Liver (tissue), 9 donors: Measurements from ENCODE around the gene LRRC40. TPM values are rescaled to one million over a fixed set of nuclear protein-coding genes. Genes with fewer than 3 reads are reported as not detected.

Experiments used
- DNase-seq: peaks from one replicate; pipeline ENCODE4 v3.0.0-alpha.2; 2017; ENCODE audit warnings: low spot score
- H3K27ac ChIP-seq, 2 donors: one replicate each; pipeline ENCODE4 v1.7.0; 2013; ENCODE audit warnings: inconsistent platforms in 2 of 2, low read length in 2 of 2, control low read depth in 1 of 2, low read depth in 1 of 2, mild to moderate bottlenecking in 1 of 2
- H3K27me3 ChIP-seq, 4 donors: one replicate each; pipeline versions ENCODE4 v1.6.1 to v1.7.0; 2013; ENCODE audit warnings: low read length in 3 of 4, inconsistent platforms in 1 of 4, mild to moderate bottlenecking in 1 of 4, moderate library complexity in 1 of 4; ENCODE audit not compliant: control insufficient read depth in 4 of 4, insufficient read depth in 4 of 4
- H3K36me3 ChIP-seq, 4 donors: one replicate each; pipeline versions ENCODE4 v1.6.1 to v1.7.0; 2013; ENCODE audit warnings: low read length in 3 of 4, mild to moderate bottlenecking in 3 of 4, low read depth in 1 of 4, moderate library complexity in 1 of 4; ENCODE audit not compliant: control insufficient read depth in 4 of 4, insufficient read depth in 3 of 4
- H3K4me1 ChIP-seq, 4 donors: one replicate each; pipeline versions ENCODE4 v1.6.1 to v1.7.0; 2013; ENCODE audit warnings: low read length in 3 of 4, mild to moderate bottlenecking in 3 of 4, moderate library complexity in 1 of 4; ENCODE audit not compliant: control insufficient read depth in 4 of 4, insufficient read depth in 4 of 4
- H3K4me3 ChIP-seq, 3 donors: one replicate each; pipeline versions ENCODE4 v1.6.1 to v1.7.0; 2013; ENCODE audit warnings: low read length in 3 of 3, control low read depth in 1 of 3, low read depth in 1 of 3, mild to moderate bottlenecking in 1 of 3
- H3K9ac ChIP-seq, 2 donors: one replicate each; pipeline ENCODE4 v1.7.0; 2013; ENCODE audit warnings: low read length in 2 of 2, mild to moderate bottlenecking in 2 of 2, moderate library complexity in 2 of 2, control low read depth in 1 of 2, low read depth in 1 of 2
- H3K9me3 ChIP-seq, 4 donors: one replicate each; pipeline versions ENCODE4 v1.6.1 to v1.7.0; 2013; ENCODE audit warnings: low read length in 3 of 4; ENCODE audit not compliant: control insufficient read depth in 4 of 4
- ATF3 ChIP-seq: IDR thresholded peaks from 2 replicates; pipeline ENCODE4 v1.6.1; 2016; ENCODE audit warnings: antibody characterized with exemption
- CTCF ChIP-seq: fragments of 150-350 bp; IDR thresholded peaks from 2 replicates; pipeline ENCODE4 v1.5.1; 2017; ENCODE audit warnings: improper control_type of control experiment, low read depth, low read length; ENCODE audit not compliant: missing input control
- EGR1 ChIP-seq, 2 donors: IDR thresholded peaks; 2 replicates each; pipeline ENCODE4 v1.6.1; 2016 to 2018; ENCODE audit warnings: antibody characterized with exemption in 2 of 2, low read depth in 2 of 2
- FOXA1 ChIP-seq: IDR thresholded peaks from 2 replicates; pipeline ENCODE4 v1.6.1; 2016; ENCODE audit warnings: antibody characterized with exemption
- FOXA2 ChIP-seq: IDR thresholded peaks from 2 replicates; pipeline ENCODE4 v1.6.1; 2016; ENCODE audit warnings: antibody characterized with exemption
- GABPA ChIP-seq, 2 donors: IDR thresholded peaks in 1 of 2; conservative IDR thresholded peaks in 1 of 2; 2 replicates each; pipeline ENCODE4 v1.6.1; 2016; ENCODE audit warnings: antibody characterized with exemption in 2 of 2, mild to moderate bottlenecking in 1 of 2, moderate library complexity in 1 of 2
- HNF4A ChIP-seq, 2 donors: conservative IDR thresholded peaks; 2 replicates each; pipeline ENCODE4 v1.6.1; 2016; ENCODE audit warnings: antibody characterized with exemption in 2 of 2, mild to moderate bottlenecking in 2 of 2
- HNF4G ChIP-seq: IDR thresholded peaks from 2 replicates; pipeline ENCODE4 v1.6.1; 2016; ENCODE audit warnings: antibody characterized with exemption
- JUND ChIP-seq, 2 donors: IDR thresholded peaks; 2 replicates each; pipeline ENCODE4 v1.6.1; 2016; ENCODE audit warnings: antibody characterized with exemption in 2 of 2
- NR2F2 ChIP-seq: IDR thresholded peaks from 2 replicates; pipeline ENCODE4 v1.6.1; 2016; ENCODE audit warnings: antibody characterized with exemption
- RAD21 ChIP-seq, 2 donors: IDR thresholded peaks; 2 replicates each; pipeline ENCODE4 v1.6.1; 2016; ENCODE audit warnings: antibody characterized with exemption in 2 of 2, mild to moderate bottlenecking in 2 of 2
- RXRA ChIP-seq, 2 donors: IDR thresholded peaks; 2 replicates each; pipeline ENCODE4 v1.6.1; 2017 to 2018; ENCODE audit warnings: antibody characterized with exemption in 2 of 2, mild to moderate bottlenecking in 1 of 2
- SP1 ChIP-seq: IDR thresholded peaks from 2 replicates; pipeline ENCODE4 v1.6.1; 2018; ENCODE audit warnings: antibody characterized with exemption, mild to moderate bottlenecking
- TAF1 ChIP-seq: conservative IDR thresholded peaks from 2 replicates; pipeline ENCODE4 v1.6.1; 2016; ENCODE audit warnings: antibody characterized with exemption, mild to moderate bottlenecking
- YY1 ChIP-seq: IDR thresholded peaks from 2 replicates; pipeline ENCODE4 v1.6.1; 2016; ENCODE audit warnings: antibody characterized with exemption, mild to moderate bottlenecking
- ZBTB33 ChIP-seq: IDR thresholded peaks from 2 replicates; pipeline ENCODE4 v1.6.1; 2016; ENCODE audit warnings: antibody characterized with exemption
- WGBS: extraction: QIAGEN DNeasy Blood & Tissue Kit; methylation state at CpG from one replicate; pipeline ENCODE4 v1.1.7; 2013; 5-methylcytosine and 5-hydroxymethylcytosine counted together
- polyA plus RNA-seq, 2 donors: library from polyadenylated mRNA; stranded (reverse) in 1 of 2; unstranded in 1 of 2; fragments of 200-250 nt in 1 of 2; fragments of >200 nt in 1 of 2; fragmentation: Nextera tagmentation in 1 of 2; extraction: Ambion mirVana in 1 of 2; gene quantifications; one replicate each; pipeline versions ENCODE4 v1.2.1 to v1.2.3, GENCODE V29; 2013 to 2015
- total RNA-seq, 2 donors: library from RNA; depleted of rRNA; stranded (reverse); fragments of >200 nt; gene quantifications; one replicate each; pipeline ENCODE4 v1.2.3, GENCODE V29; 2014
- TF ChIP-seq, protein P1 (sequence below): IDR thresholded peaks from 2 replicates; pipeline ENCODE4 v1.6.1; 2016; ENCODE audit warnings: antibody characterized with exemption, mild to moderate bottlenecking
- TF ChIP-seq, protein P2 (sequence below): IDR thresholded peaks from 2 replicates; pipeline ENCODE4 v1.6.1; 2016; ENCODE audit warnings: antibody characterized with exemption
- donor health status: healthy.
- donor health status: healthy.
- donor health status: healthy.
- donor health status: healthy.
- donor health status: healthy.

LRRC40 gene
- total RNA-seq, result 10 to 100 TPM; 14.1 to 15.8 TPM
- polyA plus RNA-seq, result 1 to 10 TPM; 6.6 to 7.1 TPM

GRCh38 chr1:70205434-70206118 is at the start of gene LRRC40:
Gene LRRC40 (minus strand): TSS chr1:70205579. CDS start chr1:70205540, 39 bp downstream.
- peak; percentile 96 for DNase-seq
- TF ChIP-seq GABPA (IDR thresholded peaks at IDR 0.05 in 1 of 2, conservative IDR thresholded peaks at IDR 0.05 in 1 of 2), result peak in 1 of 2 donors; percentile 80
- peak; percentile 34 to 59 for TF ChIP-seq RXRA (IDR thresholded peaks at IDR 0.05)
- peak; percentile 89 for TF ChIP-seq HNF4G
- peak in 1 of 2 donors; percentile 43 for TF ChIP-seq JUND (IDR thresholded peaks at IDR 0.05)
- TF ChIP-seq RAD21 (IDR thresholded peaks at IDR 0.05), result peak; percentile 20 to 23
- TF ChIP-seq TAF1, result peak; percentile 50
- TF ChIP-seq FOXA1, result peak; percentile 66
- no peak for TF ChIP-seq NR2F2
- TF ChIP-seq SP1, result peak; percentile 90
- peak; percentile 95 for TF ChIP-seq ZBTB33
- peak in 1 of 2 donors; percentile 45 for TF ChIP-seq EGR1 (IDR thresholded peaks at IDR 0.05; ENCODE audit: low read depth in 2 of 2)
- peak; percentile 96 for TF ChIP-seq HNF4A (conservative IDR thresholded peaks at IDR 0.05)
- TF ChIP-seq YY1, result peak; percentile 95
- TF ChIP-seq, protein P1, sequence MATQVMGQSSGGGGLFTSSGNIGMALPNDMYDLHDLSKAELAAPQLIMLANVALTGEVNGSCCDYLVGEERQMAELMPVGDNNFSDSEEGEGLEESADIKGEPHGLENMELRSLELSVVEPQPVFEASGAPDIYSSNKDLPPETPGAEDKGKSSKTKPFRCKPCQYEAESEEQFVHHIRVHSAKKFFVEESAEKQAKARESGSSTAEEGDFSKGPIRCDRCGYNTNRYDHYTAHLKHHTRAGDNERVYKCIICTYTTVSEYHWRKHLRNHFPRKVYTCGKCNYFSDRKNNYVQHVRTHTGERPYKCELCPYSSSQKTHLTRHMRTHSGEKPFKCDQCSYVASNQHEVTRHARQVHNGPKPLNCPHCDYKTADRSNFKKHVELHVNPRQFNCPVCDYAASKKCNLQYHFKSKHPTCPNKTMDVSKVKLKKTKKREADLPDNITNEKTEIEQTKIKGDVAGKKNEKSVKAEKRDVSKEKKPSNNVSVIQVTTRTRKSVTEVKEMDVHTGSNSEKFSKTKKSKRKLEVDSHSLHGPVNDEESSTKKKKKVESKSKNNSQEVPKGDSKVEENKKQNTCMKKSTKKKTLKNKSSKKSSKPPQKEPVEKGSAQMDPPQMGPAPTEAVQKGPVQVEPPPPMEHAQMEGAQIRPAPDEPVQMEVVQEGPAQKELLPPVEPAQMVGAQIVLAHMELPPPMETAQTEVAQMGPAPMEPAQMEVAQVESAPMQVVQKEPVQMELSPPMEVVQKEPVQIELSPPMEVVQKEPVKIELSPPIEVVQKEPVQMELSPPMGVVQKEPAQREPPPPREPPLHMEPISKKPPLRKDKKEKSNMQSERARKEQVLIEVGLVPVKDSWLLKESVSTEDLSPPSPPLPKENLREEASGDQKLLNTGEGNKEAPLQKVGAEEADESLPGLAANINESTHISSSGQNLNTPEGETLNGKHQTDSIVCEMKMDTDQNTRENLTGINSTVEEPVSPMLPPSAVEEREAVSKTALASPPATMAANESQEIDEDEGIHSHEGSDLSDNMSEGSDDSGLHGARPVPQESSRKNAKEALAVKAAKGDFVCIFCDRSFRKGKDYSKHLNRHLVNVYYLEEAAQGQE, result peak; percentile 73
- TF ChIP-seq CTCF, result no peak
- no peak for TF ChIP-seq FOXA2
- peak; percentile 22 for TF ChIP-seq ATF3
- TF ChIP-seq, protein P2, sequence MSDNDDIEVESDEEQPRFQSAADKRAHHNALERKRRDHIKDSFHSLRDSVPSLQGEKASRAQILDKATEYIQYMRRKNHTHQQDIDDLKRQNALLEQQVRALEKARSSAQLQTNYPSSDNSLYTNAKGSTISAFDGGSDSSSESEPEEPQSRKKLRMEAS, result peak; percentile 79
- WGBS, result under 1% methylated on average over 47 of the region's 47 CpGs
- H3K27ac ChIP-seq, result peak within 1 kb of the TSS; percentile 80 to 85
- H3K9me3 ChIP-seq, result no peaks in the 10 kb centered on the region
- H3K9ac ChIP-seq, result peak within 1 kb of the TSS; percentile 88 to 97
- peak within 1 kb of the TSS; percentile 65 to 97 (median 92) for H3K4me3 ChIP-seq
- peaks cover 0 to 4% (median 1%) of the 10 kb centered on the region in 4 donors for H3K36me3 ChIP-seq
- H3K27me3 ChIP-seq, result no peaks in the 10 kb centered on the region
- H3K4me1 ChIP-seq, result peaks cover 6 to 36% (median 23%) of the 10 kb centered on the region in 4 donors
